Upper lobe of left lung (tissue), 4 donors: ENCODE results near the gene MARCHF9.

ENCODE experiments used
- EP300 ChIP-seq, 4 donors: sonication (generic); formaldehyde crosslinking; IDR thresholded peaks; one replicate each; pipeline ENCODE4 v1.5.1; 2017; ENCODE audit warnings: antibody characterized with exemption in 4 of 4, control low read depth in 2 of 4
- POLR2A ChIP-seq, 4 donors: fragments of 450-650 bp; IDR thresholded peaks; one replicate each; pipeline ENCODE4 v1.5.1; 2016 to 2017; ENCODE audit warnings: antibody characterized with exemption in 4 of 4, mild to moderate bottlenecking in 2 of 4
- POLR2AphosphoS5 ChIP-seq, 2 donors: sonication (generic); formaldehyde crosslinking; IDR thresholded peaks; one replicate each; pipeline ENCODE4 v1.5.1; 2017; ENCODE audit warnings: antibody characterized with exemption in 2 of 2
- TF ChIP-seq, protein P1 (sequence below), 6 experiments: fragments of 450-650 bp in 4 of 6; fragments of 200-600 bp in 2 of 6; sonication (generic) in 2 of 6; IDR thresholded peaks; one replicate each; pipeline ENCODE4 v1.5.1; 2016 to 2019; ENCODE audit warnings: antibody characterized with exemption in 6 of 6

DNA sequence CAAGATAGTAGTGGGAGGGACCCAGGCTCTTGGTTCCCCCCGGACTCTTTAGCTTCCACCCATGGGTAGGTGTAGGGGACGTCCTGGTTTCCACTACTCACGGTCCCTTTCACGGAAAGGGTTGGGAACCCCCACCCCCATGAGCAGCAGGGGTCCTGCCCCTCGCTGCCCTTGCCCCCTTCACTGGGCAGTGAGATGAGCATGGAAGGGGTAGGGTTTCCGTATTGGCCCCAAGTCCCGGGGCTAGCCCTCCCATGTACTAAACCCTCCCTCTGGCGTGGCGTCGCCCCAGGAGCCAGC lies 29.1 kb upstream of the MARCHF9 start:
- TF ChIP-seq POLR2A (IDR thresholded peaks at IDR 0.05) (no peak), EP300 (IDR thresholded peaks at IDR 0.05) (no peak), POLR2AphosphoS5 (IDR thresholded peaks at IDR 0.05) (no peak)
- TF ChIP-seq, protein P1, sequence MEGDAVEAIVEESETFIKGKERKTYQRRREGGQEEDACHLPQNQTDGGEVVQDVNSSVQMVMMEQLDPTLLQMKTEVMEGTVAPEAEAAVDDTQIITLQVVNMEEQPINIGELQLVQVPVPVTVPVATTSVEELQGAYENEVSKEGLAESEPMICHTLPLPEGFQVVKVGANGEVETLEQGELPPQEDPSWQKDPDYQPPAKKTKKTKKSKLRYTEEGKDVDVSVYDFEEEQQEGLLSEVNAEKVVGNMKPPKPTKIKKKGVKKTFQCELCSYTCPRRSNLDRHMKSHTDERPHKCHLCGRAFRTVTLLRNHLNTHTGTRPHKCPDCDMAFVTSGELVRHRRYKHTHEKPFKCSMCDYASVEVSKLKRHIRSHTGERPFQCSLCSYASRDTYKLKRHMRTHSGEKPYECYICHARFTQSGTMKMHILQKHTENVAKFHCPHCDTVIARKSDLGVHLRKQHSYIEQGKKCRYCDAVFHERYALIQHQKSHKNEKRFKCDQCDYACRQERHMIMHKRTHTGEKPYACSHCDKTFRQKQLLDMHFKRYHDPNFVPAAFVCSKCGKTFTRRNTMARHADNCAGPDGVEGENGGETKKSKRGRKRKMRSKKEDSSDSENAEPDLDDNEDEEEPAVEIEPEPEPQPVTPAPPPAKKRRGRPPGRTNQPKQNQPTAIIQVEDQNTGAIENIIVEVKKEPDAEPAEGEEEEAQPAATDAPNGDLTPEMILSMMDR (IDR thresholded peaks at IDR 0.05) = no peak
